GM21737 (cell line): ENCODE data around the gene MLPH.

Source experiments
- ATAC-seq: cut with Tn5 transposase; IDR thresholded peaks from one replicate; pipeline ENCODE4 v1.9.1; 2021; ENCODE audit warnings: mild to moderate bottlenecking, moderate library complexity; ENCODE audit not compliant: unreplicated experiment

MLPH gene, protein sequence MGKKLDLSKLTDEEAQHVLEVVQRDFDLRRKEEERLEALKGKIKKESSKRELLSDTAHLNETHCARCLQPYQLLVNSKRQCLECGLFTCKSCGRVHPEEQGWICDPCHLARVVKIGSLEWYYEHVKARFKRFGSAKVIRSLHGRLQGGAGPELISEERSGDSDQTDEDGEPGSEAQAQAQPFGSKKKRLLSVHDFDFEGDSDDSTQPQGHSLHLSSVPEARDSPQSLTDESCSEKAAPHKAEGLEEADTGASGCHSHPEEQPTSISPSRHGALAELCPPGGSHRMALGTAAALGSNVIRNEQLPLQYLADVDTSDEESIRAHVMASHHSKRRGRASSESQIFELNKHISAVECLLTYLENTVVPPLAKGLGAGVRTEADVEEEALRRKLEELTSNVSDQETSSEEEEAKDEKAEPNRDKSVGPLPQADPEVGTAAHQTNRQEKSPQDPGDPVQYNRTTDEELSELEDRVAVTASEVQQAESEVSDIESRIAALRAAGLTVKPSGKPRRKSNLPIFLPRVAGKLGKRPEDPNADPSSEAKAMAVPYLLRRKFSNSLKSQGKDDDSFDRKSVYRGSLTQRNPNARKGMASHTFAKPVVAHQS

DNA sequence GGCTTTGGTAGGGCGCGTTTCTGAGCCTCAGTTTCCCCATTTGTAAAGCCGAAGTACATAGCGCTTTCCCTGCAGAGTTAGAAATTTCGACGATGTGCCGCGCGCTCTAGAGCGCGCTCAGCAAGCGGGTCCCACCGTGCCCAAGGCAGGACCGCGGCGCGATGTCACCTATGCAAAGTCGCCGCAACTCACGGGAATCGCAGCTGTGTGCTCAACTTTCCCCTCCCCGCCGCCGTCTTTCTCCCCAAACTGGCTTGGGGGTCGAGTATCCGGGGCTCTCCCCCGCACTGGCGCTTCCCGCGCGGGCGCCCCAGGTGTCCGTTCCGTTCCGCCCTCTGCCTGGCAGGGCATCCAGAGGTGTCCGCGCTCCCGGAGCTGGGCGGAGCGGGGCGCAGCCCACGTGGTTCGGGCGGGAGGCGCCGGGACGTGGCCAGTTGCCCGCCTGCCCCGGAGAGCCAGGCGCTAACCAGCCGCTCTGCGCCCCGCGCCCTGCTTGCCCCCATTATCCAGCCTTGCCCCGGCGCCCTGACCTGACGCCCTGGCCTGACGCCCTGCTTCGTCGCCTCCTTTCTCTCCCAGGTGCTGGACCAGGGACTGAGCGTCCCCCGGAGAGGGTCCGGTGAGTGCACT, at the start of gene MLPH:
Gene MLPH (plus strand): TSS at position 433 of the 630 bp plus-strand sequence. CDS start 6,176 bp downstream, outside the sequence.
- ATAC-seq, result no peak

DNA sequence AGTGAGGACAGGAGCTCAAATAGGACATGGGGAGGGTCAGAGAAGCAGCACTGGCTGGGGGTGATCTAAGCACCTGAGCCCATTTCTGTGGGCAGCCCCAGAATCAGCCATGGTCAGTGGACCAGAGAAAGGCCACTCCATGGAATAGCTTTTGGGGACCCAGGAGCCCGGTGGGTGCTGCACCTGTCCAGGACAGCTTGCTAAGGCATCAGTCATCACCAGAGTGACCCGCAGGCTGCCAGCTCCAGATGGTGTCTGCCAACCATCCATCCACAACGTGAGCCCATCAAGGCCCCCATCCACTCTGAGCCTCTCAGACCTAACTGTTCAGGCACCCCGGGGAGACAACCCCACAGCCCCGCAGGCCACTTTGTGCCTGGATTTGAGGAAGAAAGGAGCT, 49.5 kb upstream of the MLPH start:
- no peak for ATAC-seq

DNA sequence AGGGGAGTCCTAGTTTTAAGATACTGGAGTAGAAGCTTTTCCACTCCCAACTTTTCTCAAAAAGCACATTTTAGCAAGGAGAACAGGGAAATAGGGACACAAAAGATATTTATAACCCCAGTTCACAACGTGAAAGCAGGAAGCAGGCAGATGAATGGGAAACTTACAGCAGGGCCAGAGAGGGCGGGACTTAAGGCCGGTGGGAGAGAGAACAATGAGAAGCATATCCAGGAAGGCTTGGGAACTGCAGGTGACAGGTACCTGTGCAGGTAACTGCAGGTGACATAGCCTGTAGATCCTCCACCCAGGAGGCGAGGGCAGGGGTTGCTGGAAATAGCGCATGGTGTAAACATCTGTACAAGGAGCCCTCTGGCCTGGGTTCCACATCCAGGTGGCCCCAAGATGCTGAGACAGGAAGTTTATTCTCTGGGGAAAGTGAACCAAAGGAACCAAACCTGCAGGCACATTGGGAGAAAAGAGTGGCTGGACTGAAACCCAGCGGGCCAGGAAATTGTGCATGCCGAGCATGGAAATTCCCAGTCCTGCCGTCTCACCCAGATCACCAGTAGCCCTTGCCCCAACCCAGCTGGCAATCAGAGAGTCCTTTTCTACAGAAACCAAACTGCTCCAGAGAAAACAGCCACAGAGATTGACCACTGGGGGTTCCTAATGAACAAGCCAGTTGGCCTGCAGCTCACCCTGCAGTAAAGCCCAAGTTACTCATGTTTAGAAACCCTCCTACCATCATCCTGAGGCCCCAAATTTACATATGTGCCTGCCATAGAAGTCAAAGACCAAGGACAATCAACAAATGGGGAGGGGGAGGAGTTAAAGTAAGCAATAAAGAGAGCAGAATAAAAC, 48.7 kb upstream of the MLPH start:
- ATAC-seq, result no peak

DNA sequence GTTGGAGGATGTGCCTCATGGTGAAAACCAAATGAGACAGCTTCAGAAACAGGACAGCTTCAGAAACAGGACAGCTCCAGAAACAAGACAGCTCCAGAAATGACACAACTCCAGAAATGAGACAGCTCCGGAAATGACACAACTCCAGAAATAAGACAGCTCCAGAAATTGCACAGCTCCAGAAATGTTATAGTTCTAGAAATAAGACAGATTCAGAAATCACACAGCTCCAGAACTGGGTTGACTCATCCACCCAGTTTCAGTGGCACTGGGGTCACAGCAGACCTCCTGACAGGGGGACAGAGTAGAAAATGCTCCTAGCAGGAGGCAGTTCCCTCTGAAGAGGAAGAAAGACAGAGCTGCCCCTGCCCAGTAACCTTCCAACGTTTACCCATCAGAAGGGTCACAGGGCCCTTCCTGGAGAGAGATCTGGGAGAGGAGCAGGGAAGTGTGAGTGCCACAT, 46.2 kb upstream of the MLPH start:
- ATAC-seq, result no peak

DNA sequence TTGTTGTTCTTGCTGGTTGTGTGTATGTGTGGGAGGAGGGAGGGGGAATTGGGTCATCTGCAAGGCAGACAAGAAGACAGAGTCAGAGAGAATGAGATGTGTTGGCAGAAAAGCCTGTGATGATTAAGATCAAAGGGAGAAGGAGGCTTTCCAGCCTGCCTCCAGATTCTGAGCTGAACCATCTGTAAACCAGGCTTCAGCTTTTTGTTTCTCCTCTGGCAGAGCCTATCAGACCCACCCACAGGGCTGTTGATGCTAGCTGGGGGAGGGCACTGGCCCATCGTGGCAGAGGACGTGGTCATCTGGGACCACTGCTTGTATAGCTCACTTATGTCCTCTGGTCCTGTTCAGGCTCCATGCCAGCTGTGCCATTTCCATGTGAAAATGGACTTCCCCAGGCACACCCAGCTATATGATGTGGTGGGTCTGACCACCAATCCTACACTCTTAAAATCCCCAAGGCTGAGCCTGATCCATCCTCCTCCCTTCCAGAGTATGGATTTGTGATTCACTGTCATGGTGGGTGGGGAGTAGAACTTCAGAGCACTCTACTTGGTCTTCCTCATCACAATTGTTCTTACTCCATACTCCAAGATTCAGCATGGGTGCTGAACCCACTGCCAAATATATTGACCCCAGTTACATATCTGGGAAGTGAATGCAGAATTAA, 45.3 kb upstream of the MLPH start:
- ATAC-seq, result no peak

DNA sequence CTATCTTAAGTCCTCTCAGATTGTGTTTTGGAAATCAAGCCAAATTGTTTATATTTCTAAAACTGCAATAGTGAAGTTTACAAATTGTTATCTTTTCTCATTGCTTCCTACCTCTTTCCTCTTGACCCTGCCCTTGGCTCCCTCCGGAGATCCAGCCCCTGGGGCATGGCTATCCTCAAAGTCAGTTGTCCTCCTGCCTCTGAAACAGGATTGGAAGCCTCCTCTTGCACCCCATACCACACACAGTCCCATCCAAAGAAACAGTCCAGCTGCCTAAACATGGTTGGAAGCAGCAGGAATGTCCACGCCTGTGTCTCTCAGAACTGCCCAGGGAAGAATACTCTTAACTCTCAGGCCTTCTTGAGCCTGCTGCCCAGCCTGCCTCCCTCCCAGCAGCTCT, 43.0 kb upstream of the MLPH start:
- no peak for ATAC-seq

DNA sequence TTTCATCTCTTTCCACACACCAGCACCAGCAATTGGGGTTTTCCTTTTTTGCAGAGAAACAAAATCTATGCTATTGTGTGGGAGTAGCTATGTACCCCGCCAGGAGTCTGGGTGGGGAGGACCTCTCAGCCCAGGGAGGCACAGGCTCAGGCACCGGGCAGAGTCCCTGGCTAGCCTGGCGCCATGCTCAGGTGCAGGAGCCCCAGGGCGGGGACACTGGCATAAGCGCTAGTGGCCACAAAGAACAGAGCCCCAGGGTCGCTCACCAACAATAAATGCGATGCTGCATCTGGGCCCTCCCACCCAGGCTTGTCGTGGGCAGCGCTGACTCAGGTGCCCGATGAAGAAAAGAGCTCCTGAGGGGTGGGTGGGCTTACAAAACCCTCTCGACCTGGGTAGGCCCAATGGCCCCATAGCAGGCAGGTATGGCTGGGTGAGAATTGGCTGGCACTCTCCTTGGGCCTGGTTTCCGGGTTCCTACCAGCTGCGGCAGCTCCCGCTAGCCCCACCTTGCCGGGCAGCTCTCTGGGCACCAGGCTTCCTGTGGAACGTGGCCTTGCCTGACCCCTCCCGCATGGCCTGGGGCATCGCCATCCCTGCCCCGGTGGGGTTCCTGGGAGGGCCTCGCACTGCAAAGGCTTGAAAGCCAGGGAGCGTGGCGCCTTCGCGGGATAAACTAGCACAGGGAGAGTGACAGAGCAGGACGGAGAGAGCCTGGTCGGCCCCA, 41.3 kb upstream of the MLPH start:
- no peak for ATAC-seq

DNA sequence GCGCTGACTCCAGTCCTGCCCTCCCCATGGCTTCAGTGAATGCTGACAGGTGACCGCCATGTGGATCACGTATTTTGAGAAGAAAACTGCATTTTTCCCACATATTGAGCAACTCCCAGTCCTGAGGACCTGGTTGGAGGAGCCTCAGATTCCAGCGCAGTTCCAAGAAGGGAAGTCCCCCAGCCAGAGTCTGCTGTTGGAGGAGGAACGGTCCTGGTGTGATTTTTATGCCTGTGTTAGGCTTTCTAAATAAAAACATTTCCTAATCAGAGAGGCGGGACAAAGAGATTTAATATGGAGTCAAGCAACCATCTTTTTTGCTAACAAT, 40.7 kb upstream of the MLPH start:
- no peak for ATAC-seq

DNA sequence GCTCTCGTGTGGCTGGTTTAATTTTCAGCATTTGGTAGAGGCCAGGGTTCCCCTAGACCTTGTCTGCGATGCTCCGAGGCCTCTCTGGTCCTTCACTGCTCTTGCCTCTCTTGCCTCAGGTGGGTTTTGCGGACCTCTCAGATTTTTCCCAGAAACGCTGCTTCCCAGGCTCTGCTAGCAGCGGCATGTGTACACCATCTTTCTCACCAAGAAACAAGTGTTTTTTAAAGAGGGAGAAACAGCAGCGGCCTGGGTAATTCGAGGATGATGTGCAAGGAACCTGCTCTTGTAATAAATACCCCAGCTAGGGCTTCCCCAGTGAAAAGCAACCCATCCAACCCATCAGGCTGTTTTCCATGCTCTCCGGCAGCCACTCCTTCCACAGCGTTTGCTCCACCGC, 39.6 kb upstream of the MLPH start:
- ATAC-seq, result no peak

DNA sequence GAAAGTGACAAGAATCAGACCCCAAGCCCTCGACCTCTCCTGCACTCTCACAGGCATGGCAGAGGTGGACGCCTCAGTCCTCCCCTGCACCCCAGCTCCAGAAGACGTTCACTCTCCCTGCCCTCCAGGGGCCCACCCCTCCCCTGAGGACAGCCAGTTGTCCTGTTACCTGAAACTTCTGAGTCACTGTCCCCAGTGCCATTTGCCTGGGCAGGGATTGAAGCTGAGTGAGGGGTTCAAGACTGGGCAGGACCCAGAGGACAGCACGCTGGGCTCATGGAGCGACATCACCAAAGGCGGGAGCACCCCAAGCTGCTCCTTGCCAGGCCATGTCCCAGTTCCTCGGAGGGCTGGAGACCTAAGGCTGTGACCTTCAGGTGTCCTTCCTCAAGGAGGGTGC, 38.9 kb upstream of the MLPH start:
- no peak for ATAC-seq

DNA sequence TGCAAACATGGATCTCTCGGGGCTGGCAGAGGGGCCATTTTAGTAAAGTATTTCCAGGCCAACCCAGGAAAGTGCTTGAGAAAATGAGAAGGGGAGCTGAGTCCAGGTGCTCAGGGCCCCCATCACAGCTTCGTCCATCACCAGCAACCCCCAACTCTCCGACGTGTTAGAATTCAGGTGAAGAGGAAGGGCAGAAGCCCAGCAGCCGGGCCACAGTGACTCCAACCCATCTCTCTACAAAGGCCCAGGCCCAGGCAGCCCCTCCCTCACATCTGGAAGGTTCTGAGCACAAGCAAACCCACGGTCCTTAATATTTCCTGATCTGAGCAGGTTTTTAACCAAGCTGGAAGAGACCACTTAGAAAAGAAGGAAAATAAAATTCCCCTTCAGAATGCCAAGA, 38.4 kb upstream of the MLPH start:
- ATAC-seq, result no peak

DNA sequence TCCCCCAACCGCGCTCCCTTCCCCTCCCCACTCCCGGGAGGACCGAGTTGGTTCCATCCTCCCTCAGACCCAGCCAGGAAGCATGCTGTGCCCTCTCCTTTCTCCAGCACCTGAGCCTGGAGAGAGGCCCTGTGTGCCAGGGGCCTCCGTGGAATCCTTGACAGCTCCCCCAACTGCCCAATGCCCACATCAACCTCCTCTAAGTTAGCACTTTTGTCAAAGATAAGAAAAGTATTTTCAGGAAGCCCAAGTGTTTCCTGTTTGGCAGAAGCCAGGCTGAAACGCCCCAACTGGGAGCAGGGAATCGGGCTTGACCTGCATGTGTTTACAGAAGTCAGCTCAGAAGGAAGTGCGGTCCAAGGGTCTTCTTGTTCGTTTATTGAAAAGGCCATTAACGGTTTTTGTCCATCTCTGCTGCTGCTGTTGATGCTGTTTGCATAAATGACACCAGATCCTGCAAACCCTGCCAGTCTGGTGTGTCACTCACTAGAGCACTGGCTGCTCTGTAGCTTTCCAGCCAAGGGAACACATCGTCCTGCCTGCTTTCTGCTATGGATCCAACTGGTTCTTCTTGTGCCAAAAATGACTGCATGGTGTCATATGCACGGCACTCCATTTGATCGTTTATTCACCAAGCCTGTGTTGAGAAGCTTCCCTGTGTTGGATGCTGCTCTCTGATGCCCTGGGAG, 37.7 kb upstream of the MLPH start:
- no peak for ATAC-seq

DNA sequence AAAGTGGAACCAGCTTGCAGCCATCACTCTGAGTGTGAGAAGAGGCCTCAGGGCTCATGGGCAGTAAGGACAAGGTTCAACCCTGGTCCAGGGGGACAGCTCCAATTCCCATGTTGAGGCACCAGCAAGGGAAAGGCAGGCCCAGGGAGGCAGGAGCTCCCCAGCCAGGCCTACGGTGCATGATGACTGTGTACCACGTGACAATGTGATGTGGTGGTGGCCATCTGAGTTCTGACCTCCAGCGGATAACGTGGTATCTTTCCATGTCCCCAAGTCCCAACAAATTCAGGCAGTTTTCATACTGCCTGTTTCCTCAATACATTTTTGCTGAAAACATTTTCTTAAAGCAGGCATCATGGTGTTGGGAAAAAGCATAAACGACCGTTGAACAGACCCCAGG, 36.9 kb upstream of the MLPH start:
- no peak for ATAC-seq

DNA sequence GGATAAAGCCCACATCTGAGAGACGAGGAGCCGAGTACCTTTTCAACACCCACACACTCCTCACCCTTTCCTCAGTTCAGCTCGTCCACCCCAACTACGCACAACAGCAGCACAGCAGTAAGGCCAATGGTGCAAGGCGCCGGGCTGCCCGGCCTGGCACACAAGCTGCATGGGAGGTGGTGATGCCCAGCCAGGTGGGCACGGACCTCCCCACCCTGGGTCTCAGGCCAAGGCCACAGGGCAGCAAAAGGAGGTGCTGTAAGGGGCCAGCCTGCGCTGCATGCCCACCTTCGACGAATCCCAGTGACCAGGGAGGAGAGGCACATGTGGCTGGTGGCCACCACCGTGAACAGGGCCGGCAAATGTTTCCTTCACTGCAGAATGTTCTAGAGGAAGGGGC, 36.5 kb upstream of the MLPH start:
- ATAC-seq, result no peak

DNA sequence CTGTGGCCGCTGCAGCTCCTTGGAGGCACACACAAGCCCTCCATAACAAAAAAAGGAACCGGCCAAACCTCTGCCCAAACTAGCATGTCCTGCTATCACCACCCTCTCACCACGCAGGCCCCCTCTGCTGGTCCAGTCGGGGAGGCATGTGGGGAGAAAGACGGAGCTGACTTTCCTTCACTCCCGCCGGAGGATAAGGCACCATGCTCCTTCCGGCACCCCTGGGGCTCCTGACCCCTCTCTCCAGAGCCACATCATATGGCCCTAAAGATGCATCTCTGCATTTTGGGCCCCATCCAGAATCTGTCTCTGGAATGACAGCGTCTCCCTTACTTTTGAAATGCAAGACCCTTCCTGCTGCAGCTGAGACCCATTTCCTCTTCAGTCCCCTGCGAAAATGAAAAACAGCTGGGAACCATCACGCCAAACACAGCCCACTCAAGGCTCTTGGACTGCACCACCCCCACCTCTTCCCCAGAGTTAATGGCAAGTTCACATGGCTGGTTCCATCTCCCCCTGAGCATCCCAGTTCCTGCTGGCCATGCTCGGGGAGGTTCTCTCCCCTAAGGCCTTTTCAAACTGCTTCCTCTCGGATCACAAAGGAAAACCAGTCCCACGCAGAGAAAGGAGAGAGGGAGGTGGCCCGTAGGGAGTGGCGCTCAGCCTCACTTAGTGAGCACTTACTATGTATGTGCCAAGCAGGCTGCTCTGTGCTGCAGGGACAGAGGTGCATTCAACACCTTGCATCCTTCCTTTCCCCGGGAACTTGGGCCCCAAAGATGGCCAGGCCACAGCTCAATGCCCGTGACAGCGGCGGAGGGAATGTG, 35.2 kb upstream of the MLPH start:
- no peak for ATAC-seq

DNA sequence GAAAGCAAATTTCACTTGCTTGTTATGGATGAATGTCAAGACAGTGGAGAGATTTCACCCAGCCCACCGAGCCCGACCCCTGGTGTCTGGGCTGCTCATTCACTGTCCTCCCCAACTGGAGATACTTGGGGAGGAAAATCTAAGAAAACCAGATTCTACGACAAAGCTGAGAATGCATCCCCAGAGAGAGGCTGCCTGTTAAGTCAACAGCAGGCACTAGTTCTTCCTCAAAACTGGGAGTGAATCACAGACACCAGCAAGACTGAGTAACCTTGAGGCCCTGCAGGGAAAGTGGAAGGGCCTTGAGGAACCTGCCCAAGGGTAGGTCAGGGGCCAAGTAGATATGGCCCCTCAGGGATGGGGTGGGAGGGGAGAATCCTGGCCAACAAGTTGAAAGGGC, 34.2 kb upstream of the MLPH start:
- ATAC-seq, result no peak

DNA sequence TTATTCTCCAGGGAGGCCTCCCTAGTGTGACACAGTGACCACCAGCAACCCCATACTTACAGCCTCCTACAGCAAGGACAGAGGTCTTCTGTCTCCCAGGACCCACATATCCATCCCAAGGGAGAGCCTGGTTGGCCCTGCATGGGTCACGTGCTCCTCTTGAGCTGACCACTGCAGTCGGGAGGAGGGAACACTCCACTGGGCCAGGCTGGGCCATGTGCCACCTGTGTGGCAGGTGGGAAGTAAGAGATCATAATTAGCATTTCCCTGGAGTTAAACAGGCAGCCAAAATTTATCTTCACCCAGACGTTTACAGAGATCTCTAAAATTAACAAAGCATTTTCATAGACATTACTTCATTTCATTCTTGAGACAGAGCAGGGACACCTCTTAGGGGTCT, 33.4 kb upstream of the MLPH start:
- ATAC-seq, result no peak

DNA sequence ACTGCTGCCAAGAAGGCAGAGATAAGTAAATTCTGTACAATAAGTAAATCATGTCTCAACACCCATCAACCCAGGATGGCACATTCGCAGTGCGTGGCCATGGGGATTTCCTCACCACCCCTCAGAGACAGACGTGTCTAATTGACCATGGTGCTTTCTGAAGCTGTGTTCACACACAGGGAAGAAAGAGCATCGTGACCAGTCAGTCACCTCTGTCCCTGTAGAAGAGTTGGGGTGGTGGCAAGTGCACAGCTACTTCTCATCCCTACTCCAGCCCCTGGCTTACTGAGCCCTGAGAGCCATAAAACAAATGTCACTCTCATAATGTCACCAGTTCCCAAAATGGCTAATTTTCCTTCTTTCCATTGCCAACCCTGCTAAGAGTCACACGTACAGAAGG, 31.3 kb upstream of the MLPH start:
- ATAC-seq, result no peak
